ENCODE results near the gene LDB2. TPM values are rescaled to one million over a fixed set of nuclear protein-coding genes. Genes with fewer than 3 reads are reported as not detected.

LDB2 gene
- total and polyA plus RNA-seq, 11 donors, result 9.5 to 38.7 (median 26.3) TPM

- intact Hi-C loops (cut with DNase I), result no loop called here
- no peak for DNase-seq
- H3K27ac ChIP-seq, result no peak overlapping the region
- H3K9me3 ChIP-seq, result peaks cover 0 to 3% (median 0%) of the 10 kb centered on the region in 12 donors
- peaks cover 0 to 26% (median 4%) of the 10 kb centered on the region in 12 donors for H3K4me1 ChIP-seq
- no peak overlapping the region for H3K4me3 ChIP-seq
- ATAC-seq, result no peak
- 88 to 94% (median 92%) methylated on average over 8 of the region's 8 CpGs for WGBS, 4 donors
- no peaks in the 10 kb centered on the region for H3K27me3 ChIP-seq
- TF ChIP-seq POLR2A (IDR thresholded peaks at IDR 0.05) (no peak), CTCF (IDR thresholded peaks at IDR 0.05) (no peak)
- H3K36me3 ChIP-seq, result no peaks in the 10 kb centered on the region
Observed at GRCh38 chr4:16685536-16685935, 212.9 kb downstream of the LDB2 start.

- WGBS, 4 donors, result 65 to 70% (median 68%) methylated on average over 3 of the region's 3 CpGs
- Histone ChIP-seq H3K4me1 (peaks cover 0 to 31% (median 4%) of the 10 kb centered on the region in 12 donors), H3K27me3 (no peaks in the 10 kb centered on the region), H3K27ac (peak overlapping the region in 3 of 12 donors; percentile 7 to 39 (median 17)), H3K4me3 (no peak overlapping the region), H3K9me3 (peaks cover 0 to 3% (median 0%) of the 10 kb centered on the region in 12 donors), H3K36me3 (no peaks in the 10 kb centered on the region)
- intact Hi-C loops (cut with DNase I), result no loop called here
- TF ChIP-seq CTCF (IDR thresholded peaks at IDR 0.05) (no peak), POLR2A (IDR thresholded peaks at IDR 0.05) (no peak)
- no peak for ATAC-seq
- no peak for DNase-seq
Observed at GRCh38 chr4:16684935-16685334, 213.5 kb downstream of the LDB2 start.

- ATAC-seq, result peak in 2 of 4 donors; percentile 69 to 79
Observed at GRCh38 chr4:16684097-16684496, 214.3 kb downstream of the LDB2 start.

GRCh38 chr4:16682975-16683374 is 215.5 kb downstream of the LDB2 start:
- no peaks in the 10 kb centered on the region for H3K27me3 ChIP-seq
- peaks cover 0 to 3% (median 0%) of the 10 kb centered on the region in 12 donors for H3K9me3 ChIP-seq
- H3K27ac ChIP-seq, result no peak overlapping the region
- no peak for DNase-seq
- 71 to 84% (median 78%) methylated on average over 3 of the region's 3 CpGs for WGBS, 4 donors
- no peak for ATAC-seq
- TF ChIP-seq POLR2A (IDR thresholded peaks at IDR 0.05) (no peak), CTCF (IDR thresholded peaks at IDR 0.05) (no peak)
- intact Hi-C loops (cut with DNase I), result no loop called here
- H3K36me3 ChIP-seq, result no peaks in the 10 kb centered on the region
- H3K4me1 ChIP-seq, result peaks cover 0 to 33% (median 9%) of the 10 kb centered on the region in 12 donors
- no peak overlapping the region for H3K4me3 ChIP-seq

More at GRCh38 chr4:16684097-16684496, 214.3 kb downstream of the LDB2 start:
- Histone ChIP-seq H3K27ac (peak overlapping the region in 6 of 12 donors; percentile 7 to 39 (median 20)), H3K4me1 (peaks cover 0 to 31% (median 5%) of the 10 kb centered on the region in 12 donors), H3K36me3 (no peaks in the 10 kb centered on the region), H3K9me3 (peaks cover 0 to 3% (median 0%) of the 10 kb centered on the region in 12 donors), H3K4me3 (no peak overlapping the region), H3K27me3 (no peaks in the 10 kb centered on the region)
- intact Hi-C loops (cut with DNase I), result no loop called here
- no peak for DNase-seq
- WGBS, 4 donors, result 57 to 66% (median 61%) methylated on average over 6 of the region's 6 CpGs
- no peak for TF ChIP-seq POLR2A (IDR thresholded peaks at IDR 0.05)
- no peak for TF ChIP-seq CTCF (IDR thresholded peaks at IDR 0.05)

Data from heart left ventricle (tissue), 16 donors.